Myocyte (in vitro differentiated cells): ENCODE data around the gene UBALD2. TPM values are rescaled to one million over a fixed set of nuclear protein-coding genes. Genes with fewer than 3 reads are reported as not detected.
"Not testable (repeated sequence)": the region's sequence is repeated elsewhere in the genome, so short reads cannot be mapped to it uniquely, and the experiment has no call there.

Source experiments
- DNase-seq: peaks from one replicate; pipeline ENCODE4 v3.0.0-alpha.2; 2012; ENCODE audit warnings: low read depth
- total RNA-seq: library from RNA; depleted of rRNA; stranded (reverse); fragments of >200 nt; gene quantifications from 2 replicates; pipeline ENCODE4 v1.2.3, GENCODE V29; 2014

Gene UBALD2
- total RNA-seq, 1 donor from 2014 or later = 5.1 TPM

DNA sequence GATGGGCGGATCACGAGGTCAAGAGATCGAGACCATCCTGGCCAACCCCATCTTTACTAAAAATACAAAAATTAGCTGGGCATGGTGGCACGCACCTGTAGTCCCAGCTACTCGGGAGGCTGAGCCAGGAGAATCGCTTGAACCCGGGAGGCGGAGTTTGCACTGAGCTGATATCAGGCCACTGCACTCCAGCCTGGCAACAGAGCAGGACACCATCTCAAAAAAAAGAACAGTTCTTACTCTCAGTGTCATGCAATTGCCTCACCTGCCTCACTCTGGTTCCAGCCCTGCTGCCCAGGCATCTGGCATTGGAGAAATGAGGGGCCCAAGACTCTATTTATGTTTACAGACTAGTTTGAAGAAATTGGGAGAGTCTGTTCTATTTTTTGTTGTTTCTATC, 20.4 kb upstream of the UBALD2 start:
- DNase-seq = not testable (repeated sequence)

DNA sequence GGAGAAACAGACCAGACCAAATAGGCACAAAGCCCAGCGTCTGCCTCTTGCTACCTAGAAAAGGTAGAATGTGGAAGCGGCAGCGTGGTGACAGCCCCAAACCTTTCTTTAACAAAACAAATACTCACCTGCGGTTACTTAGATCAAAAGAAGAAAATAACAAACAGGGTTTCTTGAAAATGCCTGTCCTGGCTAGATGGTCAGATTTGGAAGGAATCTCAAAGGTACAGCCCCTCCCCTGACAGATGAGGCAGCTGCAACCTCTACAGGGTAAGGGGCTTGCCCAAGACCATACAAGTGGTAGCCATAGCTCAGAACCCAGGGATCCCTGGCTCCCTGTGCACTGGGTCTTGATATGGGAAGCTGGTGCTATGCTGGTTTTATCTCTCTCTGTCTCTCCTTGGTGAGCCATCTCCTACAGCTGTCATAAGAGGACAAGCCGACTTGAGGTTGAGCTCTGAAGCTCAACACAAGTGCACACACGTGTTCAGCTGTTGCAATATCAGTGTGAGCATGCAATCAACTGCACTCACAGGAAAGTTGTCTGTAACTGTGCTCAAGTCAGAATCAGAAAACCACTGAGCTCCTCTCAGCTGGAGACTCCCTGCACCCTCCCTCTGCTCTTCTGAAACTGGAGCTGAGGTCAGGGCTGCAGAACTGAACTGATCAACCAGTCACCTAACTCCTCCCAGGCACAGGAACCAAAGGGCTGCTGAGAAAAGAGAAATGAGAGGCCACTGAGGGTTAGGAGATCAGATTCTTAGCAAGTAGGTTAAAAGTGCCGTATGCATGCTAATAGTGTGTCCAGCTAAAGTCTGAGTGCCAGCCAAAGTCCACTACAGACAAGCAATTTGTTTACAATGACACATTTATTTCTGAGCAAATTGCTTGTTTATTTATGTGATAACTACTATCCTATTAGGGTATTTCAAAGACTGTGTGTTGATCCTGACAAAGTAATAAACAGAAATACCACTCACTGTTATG, 18.8 kb upstream of the UBALD2 start:
- peak; percentile 92 for DNase-seq

GRCh38 chr17:76247304-76247703, 17.8 kb upstream of the UBALD2 start:
- no peak for DNase-seq

DNA sequence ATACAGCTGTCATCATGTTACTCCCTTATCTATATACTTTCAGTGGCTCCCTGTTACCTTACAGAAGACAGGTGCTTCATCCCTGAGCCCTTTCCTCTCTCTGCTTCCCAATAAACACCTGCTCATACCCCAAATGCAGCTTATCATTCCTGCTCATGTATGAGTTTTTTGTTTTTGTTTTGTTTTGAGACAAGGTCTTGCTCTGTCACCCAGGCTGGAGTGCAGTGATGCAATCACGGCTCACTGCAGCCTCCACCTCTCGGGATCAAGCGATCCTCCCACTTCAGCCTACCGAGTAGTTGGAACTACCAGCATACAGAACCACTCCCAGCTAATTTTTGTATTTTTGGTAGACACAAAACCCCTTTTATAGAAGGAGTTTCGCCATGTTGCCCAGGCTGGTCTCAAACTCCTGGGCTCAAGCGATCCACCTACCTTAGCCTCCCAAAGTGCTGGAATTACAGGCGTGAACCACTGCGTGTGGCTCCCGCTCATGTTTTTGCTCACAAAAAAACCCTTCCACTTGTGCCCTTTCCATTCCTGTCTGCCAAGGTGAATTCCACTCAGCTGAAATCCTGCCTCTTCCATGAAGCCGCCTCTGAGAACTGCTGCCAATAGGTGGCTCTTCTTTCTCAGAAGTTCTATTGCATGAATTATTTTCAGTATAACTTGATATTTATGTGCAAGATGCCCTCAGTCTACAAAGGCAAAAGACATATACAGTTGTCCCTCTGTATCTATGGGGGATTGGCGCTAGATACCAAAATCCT, 16.9 kb upstream of the UBALD2 start:
- no peak for DNase-seq

GRCh38 chr17:76250141-76250540, 15.0 kb upstream of the UBALD2 start:
- DNase-seq = no peak

DNA sequence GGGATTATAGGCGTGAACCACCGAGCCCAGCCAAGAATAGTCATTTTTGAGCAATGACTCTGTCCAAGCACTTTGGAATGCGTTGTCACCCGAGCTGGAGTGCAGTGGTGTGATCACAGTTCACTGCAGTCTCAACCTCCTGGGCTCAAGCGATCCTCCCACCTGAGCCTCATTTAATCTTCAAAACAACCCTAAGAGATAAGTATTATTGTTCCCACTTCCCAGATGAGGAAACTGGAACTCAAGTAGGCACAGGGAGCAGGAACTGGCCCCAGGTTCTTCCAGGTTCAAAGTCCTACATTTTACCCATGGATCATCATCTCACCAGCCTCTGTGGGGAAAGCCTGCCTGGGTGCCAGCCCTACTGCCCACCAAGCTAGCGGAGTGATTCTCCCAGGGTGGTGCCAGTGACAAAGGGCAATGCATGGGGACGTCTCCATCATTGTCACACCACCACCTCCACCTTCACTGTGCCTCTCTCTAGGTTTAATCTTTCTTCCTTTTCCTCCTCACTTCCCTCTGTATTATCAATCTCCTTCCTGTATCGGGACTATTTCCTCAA, 13.6 kb upstream of the UBALD2 start:
- DNase-seq = no peak

- DNase-seq = peak; percentile 87
Observed at GRCh38 chr17:76252040-76252954, 12.9 kb upstream of the UBALD2 start.

- peak; percentile 66 for DNase-seq
Observed at GRCh38 chr17:76252967-76253766, 12.0 kb upstream of the UBALD2 start.

GRCh38 chr17:76253841-76254240, 11.3 kb upstream of the UBALD2 start:
- no peak for DNase-seq

GRCh38 chr17:76254275-76254674, 10.9 kb upstream of the UBALD2 start:
- DNase-seq = no peak

- no peak for DNase-seq
Observed at GRCh38 chr17:76255801-76256429, 9.2 kb upstream of the UBALD2 start.

DNA sequence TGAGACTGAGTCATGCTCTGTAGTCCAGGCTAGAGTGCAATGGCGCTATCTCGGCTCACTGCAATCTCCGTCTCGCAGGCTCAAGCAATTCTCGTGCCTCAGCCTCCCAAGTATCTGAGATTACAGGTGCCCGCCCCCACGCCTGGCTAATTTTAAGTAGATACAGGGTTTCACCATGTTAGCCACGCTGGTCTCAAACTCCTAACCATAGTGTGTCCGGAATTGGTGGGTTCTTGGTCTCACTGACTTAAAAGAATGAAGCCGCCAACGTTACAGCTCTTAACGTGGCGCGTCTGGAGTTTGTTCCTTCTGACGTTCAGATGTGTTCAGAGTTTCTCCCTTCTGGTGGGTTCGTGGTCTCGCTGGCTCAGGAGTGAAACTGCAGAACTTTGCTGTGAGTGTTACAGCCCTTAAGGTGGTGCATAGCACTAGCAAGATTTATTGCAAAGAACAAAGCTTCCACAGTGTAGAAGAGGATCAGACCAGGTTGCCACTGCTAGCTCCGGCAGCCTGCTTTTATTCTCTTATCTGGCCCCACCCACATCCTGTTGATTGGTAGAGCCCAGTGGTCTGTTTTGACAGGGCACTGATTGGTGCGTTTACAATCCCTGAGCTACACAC, 8.6 kb upstream of the UBALD2 start:
- DNase-seq = not testable (repeated sequence)

GRCh38 chr17:76260220-76260619, 4.9 kb upstream of the UBALD2 start:
- no peak for DNase-seq

DNA sequence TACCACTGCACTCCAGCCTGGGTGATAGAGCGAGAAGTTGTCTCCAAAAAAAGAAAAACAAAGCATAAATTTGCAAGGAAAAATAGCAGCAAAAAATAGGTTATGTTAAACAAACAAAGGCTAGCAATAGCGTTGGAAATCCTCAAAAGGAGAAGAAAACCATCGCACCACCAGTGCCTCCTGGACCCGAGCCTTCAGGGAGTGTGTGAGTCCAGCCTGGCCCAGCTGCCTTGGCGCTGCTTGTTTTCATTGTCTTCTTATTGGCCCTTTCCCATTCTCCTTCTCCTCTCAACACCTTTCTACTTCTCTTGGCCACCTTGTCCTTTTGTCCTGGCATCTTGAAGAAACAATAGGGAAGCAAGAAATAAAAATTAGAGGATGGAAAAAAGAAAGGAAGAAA, 4.5 kb upstream of the UBALD2 start:
- no peak for DNase-seq

DNA sequence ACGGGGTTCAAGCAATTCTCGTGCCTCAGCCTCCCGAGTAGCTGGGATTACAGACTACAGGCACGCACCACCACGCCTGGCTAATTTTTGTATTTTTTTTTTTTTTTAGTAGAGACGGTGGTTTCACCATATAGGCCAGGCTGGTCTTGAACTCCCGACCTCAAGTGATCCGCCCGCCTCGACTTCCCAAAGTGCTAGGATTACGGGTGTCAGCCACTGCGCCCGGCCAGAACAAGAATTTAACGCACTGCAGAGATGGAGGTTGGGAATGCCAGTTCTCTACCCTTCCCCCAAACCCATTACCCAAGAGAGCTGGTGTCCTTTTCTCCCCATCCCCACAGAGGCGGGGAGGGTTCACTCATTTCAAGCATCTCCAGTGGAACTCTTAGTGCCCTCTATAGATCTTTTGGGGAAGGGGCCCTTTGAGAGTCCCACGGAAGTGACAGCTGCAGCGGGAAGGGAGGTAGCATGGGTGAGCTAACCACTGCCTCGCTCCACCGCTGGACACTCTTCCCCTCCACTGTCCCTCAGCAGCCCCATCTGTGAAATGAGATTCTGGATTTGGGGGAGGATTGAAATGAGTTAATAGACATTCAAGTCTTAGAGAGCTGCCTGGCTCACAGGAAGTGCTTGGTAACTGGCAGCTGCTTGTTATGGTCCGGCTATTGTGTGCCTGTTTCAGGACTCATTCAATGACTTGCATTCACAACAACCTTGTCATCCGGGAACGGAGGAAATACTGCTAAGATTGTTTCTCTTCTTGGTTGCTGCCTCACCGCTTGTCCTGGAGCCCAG, 3.5 kb upstream of the UBALD2 start:
- peak; percentile 67 for DNase-seq

- DNase-seq = no peak
Observed at GRCh38 chr17:76262732-76263344, 2.3 kb upstream of the UBALD2 start.

- no peak for DNase-seq
Observed at GRCh38 chr17:76263896-76264295, 1.3 kb upstream of the UBALD2 start.

DNA sequence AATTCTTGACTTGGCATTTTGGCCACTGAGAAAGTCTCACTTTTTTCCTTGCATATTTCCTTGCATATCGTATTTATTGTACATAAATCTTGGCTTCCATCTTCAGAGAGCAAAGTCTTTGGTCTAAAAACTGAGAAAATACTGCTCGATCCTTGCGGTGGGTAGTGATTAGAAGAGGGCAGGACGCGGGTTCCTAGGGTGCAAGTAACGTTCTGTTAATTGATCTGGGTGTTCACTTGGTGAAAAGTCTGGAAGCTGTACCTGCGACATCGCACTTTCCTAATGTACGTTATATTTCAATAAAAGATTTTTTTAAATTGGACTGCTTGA, 758 bp upstream of the UBALD2 start:
- DNase-seq = no peak
